Measurements from ENCODE around the gene SAP30BP. TPM values are rescaled to one million over a fixed set of nuclear protein-coding genes. Genes with fewer than 3 reads are reported as not detected.
A peak's percentile ranks its signal among the peaks of the same experiment; 100 is the strongest.

SAP30BP gene
- total and polyA plus RNA-seq, 2 of the 13 experiments (the other 11 are each of a cell fraction or from before 2014, with no cell fraction given) = 67.7 to 99.4 TPM

- TF ChIP-seq TRIM24 (CRISPR knock-in tag; IDR thresholded peaks at IDR 0.05) (no peak), FOXP4 (CRISPR knock-in tag; IDR thresholded peaks at IDR 0.05) (0 out of 2 replicates have a peak, but pooled peaks have one; percentile 19), ZNF10 (CRISPR knock-in tag; IDR thresholded peaks at IDR 0.05; ENCODE audit: borderline replicate concordance, low read depth) (no peak), RXRA (CRISPR knock-in tag; IDR thresholded peaks at IDR 0.05) (peak; percentile 61; the same call in 1 of the 2 replicates), ZNF589 (CRISPR knock-in tag; conservative IDR thresholded peaks at IDR 0.05) (no peak), ZNF615 (CRISPR knock-in tag; IDR thresholded peaks at IDR 0.05; ENCODE audit: borderline replicate concordance) (no peak), TFAP4 (IDR thresholded peaks at IDR 0.05; ENCODE audit: borderline replicate concordance, low read depth) (peak; percentile 32; the same call in 1 of the 2 replicates), ZFP82 (CRISPR knock-in tag; IDR thresholded peaks at IDR 0.05; ENCODE audit: borderline replicate concordance) (no peak), REPIN1 (CRISPR knock-in tag; IDR thresholded peaks at IDR 0.05; ENCODE audit: borderline replicate concordance, low read depth) (no peak), ZBTB1 (CRISPR knock-in tag; IDR thresholded peaks at IDR 0.05; ENCODE audit: borderline replicate concordance) (no peak), NFKB2 (CRISPR knock-in tag; IDR thresholded peaks at IDR 0.05; ENCODE audit: borderline replicate concordance) (no peak), ZNF30 (CRISPR knock-in tag; IDR thresholded peaks at IDR 0.05) (no peak), REST (IDR thresholded peaks at IDR 0.05; ENCODE audit: borderline replicate concordance in 1 of 2, low read depth in 1 of 2, low read length in 2 of 2) (no peak), YEATS4 (CRISPR knock-in tag; IDR thresholded peaks at IDR 0.05; ENCODE audit: borderline replicate concordance) (no peak), TRAFD1 (CRISPR knock-in tag; IDR thresholded peaks at IDR 0.05; ENCODE audit: borderline replicate concordance) (no peak), ZNF251 (CRISPR knock-in tag; IDR thresholded peaks at IDR 0.05) (no peak), POLR2G (IDR thresholded peaks at IDR 0.05; ENCODE audit: low read depth, low read length) (no peak), MAFK (conservative IDR thresholded peaks at IDR 0.05 in 1 of 2, IDR thresholded peaks at IDR 0.05 in 1 of 2; ENCODE audit: low read length in 2 of 2) (no peak), ZNF33A (CRISPR knock-in tag; IDR thresholded peaks at IDR 0.05; ENCODE audit: borderline replicate concordance) (no peak), LCORL (IDR thresholded peaks at IDR 0.05) (no peak), LCORL (CRISPR knock-in tag; IDR thresholded peaks at IDR 0.05) (no peak), ZNF652 (CRISPR knock-in tag; IDR thresholded peaks at IDR 0.05; ENCODE audit: borderline replicate concordance, low read depth) (peak; percentile 39; the same call in 1 of the 2 replicates)
Observed at GRCh38 chr17:75697651-75698291, 30.6 kb downstream of the SAP30BP start (continued).
